ENCODE measurements around the gene ADCY3. TPM values are rescaled to one million over a fixed set of nuclear protein-coding genes. Genes with fewer than 3 reads are reported as not detected.

ADCY3 gene
- total and polyA plus RNA-seq, 9 of the 15 experiments (the other 6 are each of a cell fraction or from before 2014, with no cell fraction given), result 1.5 to 54.8 (median 26.3) TPM

- TF ChIP-seq BHLHE40 (IDR thresholded peaks at IDR 0.05; ENCODE audit: low read length), result peak; percentile 36; the same call in 1 of the 2 replicates
These were observed 6.7 kb upstream of the ADCY3 start (continued) for GRCh38 chr2:24926602-24927252.

GRCh38 chr2:24926220-24926601 is 6.2 kb upstream of the ADCY3 start:
- TF ChIP-seq ZNF785 (CRISPR knock-in tag; IDR thresholded peaks at IDR 0.05), result no peak
- peak; percentile 57 for TF ChIP-seq CEBPG (CRISPR knock-in tag; IDR thresholded peaks at IDR 0.05)
- TF ChIP-seq CEBPG (tag; conservative IDR thresholded peaks at IDR 0.05 in 1 of 2, IDR thresholded peaks at IDR 0.05 in 1 of 2), result no peak
- no peak for TF ChIP-seq CBX8 (IDR thresholded peaks at IDR 0.05; ENCODE audit: borderline replicate concordance, extremely low read depth, low read depth, low read length, poor library complexity, severe bottlenecking)
- no peak for TF ChIP-seq MED1 (CRISPR knock-in tag; IDR thresholded peaks at IDR 0.05; ENCODE audit: borderline replicate concordance)
- TF ChIP-seq ATF3 (IDR thresholded peaks at IDR 0.05), result 0 out of 2 replicates have a peak, but pooled peaks have one; percentile 9
- no peak for TF ChIP-seq ATF3 (CRISPR knock-in tag; conservative IDR thresholded peaks at IDR 0.05)
- H4K20me1 ChIP-seq (replicated peaks; ENCODE audit: control insufficient read depth, insufficient read depth, low read length), result no peaks in the 10 kb centered on the region
- ATAC-seq (no peak), DNase-seq (ENCODE audit: extremely low read depth in 1 of 4, low spot score in 3 of 4) (no peak), FAIRE-seq (no peak)
- WGBS (ENCODE audit: insufficient coverage, low coverage, missing lambda C conversion rate), result 77% methylated on average over 7 of the region's 14 CpGs
- no peak overlapping the region for H3K27ac ChIP-seq (ENCODE audit: extremely low read depth, low read depth, low read length)
- no peak overlapping the region for H3K9ac ChIP-seq (ENCODE audit: insufficient read depth in 1 of 2, low read depth in 2 of 2, low read length in 2 of 2)
- H2AFZ ChIP-seq (ENCODE audit: low read depth, low read length), result 0 out of 2 replicates have a peak overlapping the region, but pooled peaks have one; percentile 70
- H3K4me3 ChIP-seq, result no peak overlapping the region
- intact Hi-C loops (cut with micrococcal nuclease) (no loop called here), in situ Hi-C loops (cut with MboI) (no loop called here)
- no peaks in the 10 kb centered on the region for H3K9me1 ChIP-seq (ENCODE audit: control insufficient read depth, insufficient read depth, low read length)
- no TSS peak for BruUV-seq (replicated peaks)
- H3K36me3 ChIP-seq (ENCODE audit: control insufficient read depth, insufficient read depth, low read length), result no peaks in the 10 kb centered on the region; the same call in 2 of the 3 replicates
- H3K4me1 ChIP-seq (replicated peaks in 1 of 2; ENCODE audit: control insufficient read depth in 2 of 2, insufficient read depth in 2 of 2, low read length in 2 of 2), result peaks cover 14 to 29% of the 10 kb centered on the region in 2 experiments; a peak in 4 of 5 replicates
- no peaks in the 10 kb centered on the region for H3K9me3 ChIP-seq (replicated peaks; ENCODE audit: control insufficient read depth, insufficient read depth, low read depth, low read length)
- H3K79me2 ChIP-seq (ENCODE audit: control insufficient read depth, insufficient read depth, low read length), result no peaks in the 10 kb centered on the region
- no peak overlapping the region for H3K4me2 ChIP-seq (ENCODE audit: insufficient read depth, low read length)
- ChIA-PET CTCF (ENCODE audit: low intra/inter-chr PET ratio) (no interaction called here), POLR2A (interaction anchor here (1.3 kb wide), 1 partner anchor 16 kb away, joined by 5 read pairs; no protein-coding TSS in a partner anchor)
- H3K27me3 ChIP-seq (ENCODE audit: control insufficient read depth in 2 of 2, insufficient read depth in 2 of 2, low read length in 2 of 2), result no peaks in the 10 kb centered on the region
